HCT116 (cell line): ENCODE data around the gene OR10H4. TPM values are rescaled to one million over a fixed set of nuclear protein-coding genes. Genes with fewer than 3 reads are reported as not detected.

Experiments used
- ATAC-seq: fragments of 200-7000 bp; cut with Tn5 transposase; 2 replicates; pipeline ENCODE4 v1.9.1; 2020; ENCODE audit warnings: mild to moderate bottlenecking, moderate library complexity
- BruUV-seq: library from RNA; stranded (reverse); fragments of 400-500 nt; replicated peaks from 2 replicates; lab custom pipeline; 2021; lab: Mats Ljungman, UMichigan
- CTCF ChIA-PET: fragments of 300-600 bp; sonication (Branson Sonifier 250); formaldehyde crosslinking; loops from one replicate; lab custom pipeline; 2021; ENCODE audit warnings: antibody characterized with exemption; lab: Charles Lee
- POLR2A ChIA-PET: fragments of 300-600, 350-600 bp; sonication (Branson Sonifier 250); formaldehyde crosslinking; loops from one replicate; lab custom pipeline; 2021; ENCODE audit warnings: antibody characterized with exemption; lab: Charles Lee
- RAD21 ChIA-PET, 2 experiments: fragments of 300-600 bp; sonication (Branson Sonifier 250); formaldehyde crosslinking; loops; one replicate each; lab custom pipeline; 2023; ENCODE audit warnings: low total read pairs in 2 of 2; ENCODE audit not compliant: uncharacterized antibody in 2 of 2, unreplicated experiment in 2 of 2, low non-redundant PET in 1 of 2; lab: Charles Lee
- DNase-seq: peaks from one replicate; pipeline ENCODE4 v3.0.0-alpha.2; 2010; ENCODE audit warnings: low read depth, low spot score
- H2AFZ ChIP-seq: fragments of 200-600 bp; shearing (Covaris generic), sonication (generic); 2 replicates; pipeline ENCODE4 v1.6.1; 2017; ENCODE audit warnings: low read depth, mixed run types, mixed read lengths, antibody characterized with exemption, low read length; ENCODE audit not compliant: poor library complexity, severe bottlenecking
- H3K27ac ChIP-seq: 2 replicates; pipeline ENCODE4 v1.5.1; 2012; ENCODE audit warnings: low read depth, low read length
- H3K27me3 ChIP-seq: fragments of 200-600 bp; sonication (generic); 2 replicates; pipeline ENCODE4 v1.6.1; 2016; ENCODE audit warnings: mixed run types, low read length, mixed read lengths; ENCODE audit not compliant: insufficient read depth
- H3K36me3 ChIP-seq, 2 experiments: fragments of 200-500 bp in 1 of 2; fragments of 200-600 bp in 1 of 2; sonication (Bioruptor generic) in 1 of 2; sonication (generic) in 1 of 2; 2 replicates each; pipeline versions ENCODE4 v1.5.1 to v1.6.1; 2014 to 2016; ENCODE audit warnings: low read length in 2 of 2, inconsistent platforms in 1 of 2, mixed read lengths in 1 of 2, mixed run types in 1 of 2; ENCODE audit not compliant: insufficient read depth in 2 of 2, control insufficient read depth in 1 of 2
- H3K4me1 ChIP-seq, 2 experiments: fragments of 200-600 bp in 1 of 2; sonication (generic) in 1 of 2; 2 replicates each; pipeline versions ENCODE4 v1.5.1 to v1.6.1; 2012 to 2017; ENCODE audit warnings: low read length in 2 of 2, inconsistent platforms in 1 of 2, mild to moderate bottlenecking in 1 of 2, mixed read lengths in 1 of 2, mixed run types in 1 of 2, moderate library complexity in 1 of 2; ENCODE audit not compliant: insufficient read depth in 2 of 2, control insufficient read depth in 1 of 2
- H3K4me2 ChIP-seq: fragments of 200-600 bp; sonication (generic); 2 replicates; pipeline ENCODE4 v1.6.1; 2017; ENCODE audit warnings: mixed run types, low read length, mixed read lengths
- H3K4me3 ChIP-seq, 2 experiments: fragments of 200-600 bp in 1 of 2; sonication (generic) in 1 of 2; replicated peaks in 1 of 2; 2 replicates each; pipeline ENCODE4 v1.5.1; 2011 to 2016; ENCODE audit warnings: low read length in 2 of 2, control low read depth in 1 of 2, low read depth in 1 of 2, mild to moderate bottlenecking in 1 of 2, mixed read lengths in 1 of 2, mixed run types in 1 of 2
- H3K79me2 ChIP-seq: fragments of 200-600 bp; sonication (generic); 2 replicates; pipeline ENCODE4 v1.6.1; 2017; ENCODE audit warnings: mild to moderate bottlenecking, mixed run types, low read length, moderate library complexity, mixed read lengths; ENCODE audit not compliant: insufficient read depth
- H3K9ac ChIP-seq: fragments of 200-600 bp; sonication (generic); 2 replicates; pipeline ENCODE4 v1.6.1; 2016; ENCODE audit warnings: low read length, mixed read lengths
- H3K9me2 ChIP-seq: fragments of 200-600 bp; sonication (generic), shearing (Covaris generic); 2 replicates; pipeline ENCODE4 v1.6.1; 2017; ENCODE audit warnings: mixed run types, mild to moderate bottlenecking, moderate library complexity; ENCODE audit not compliant: insufficient read depth
- H3K9me3 ChIP-seq, 2 experiments: fragments of 200-500 bp in 1 of 2; fragments of 200-600 bp in 1 of 2; sonication (Bioruptor generic) in 1 of 2; sonication (generic) in 1 of 2; 2 replicates each; pipeline ENCODE4 v1.6.1; 2014 to 2017; ENCODE audit warnings: low read length in 2 of 2, mixed read lengths in 2 of 2, inconsistent platforms in 1 of 2, low read depth in 1 of 2, mild to moderate bottlenecking in 1 of 2, mixed run types in 1 of 2, moderate library complexity in 1 of 2; ENCODE audit not compliant: control insufficient read depth in 1 of 2, insufficient read depth in 1 of 2
- H4K20me1 ChIP-seq: fragments of 200-600 bp; sonication (generic), shearing (Covaris generic); 2 replicates; pipeline ENCODE4 v1.6.1; 2017; ENCODE audit warnings: mixed run types, mild to moderate bottlenecking, moderate library complexity; ENCODE audit not compliant: insufficient read depth
- ATF3 ChIP-seq: IDR thresholded peaks from 2 replicates; pipeline ENCODE4 v1.6.1; 2012
- CBX3 ChIP-seq: IDR thresholded peaks from 2 replicates; pipeline ENCODE4 v1.6.1; 2012; ENCODE audit warnings: low read depth
- CEBPB ChIP-seq: IDR thresholded peaks from 2 replicates; pipeline ENCODE4 v1.6.1; 2012; ENCODE audit warnings: low read depth
- CTCF ChIP-seq, 3 experiments: fragments of 200-600 bp in 1 of 3; sonication (generic) in 1 of 3; IDR thresholded peaks in 2 of 3; conservative IDR thresholded peaks in 1 of 3; 2 replicates each; pipeline ENCODE4 v1.5.1; 2012 to 2017; ENCODE audit warnings: low read depth in 2 of 3, low read length in 2 of 3, antibody characterized with exemption in 1 of 3, borderline replicate concordance in 1 of 3, control low read depth in 1 of 3, mild to moderate bottlenecking in 1 of 3, mixed read lengths in 1 of 3, mixed run types in 1 of 3, moderate library complexity in 1 of 3; ENCODE audit not compliant: insufficient read depth in 1 of 3
- EGR1 ChIP-seq: IDR thresholded peaks from 2 replicates; pipeline ENCODE4 v1.6.1; 2012; ENCODE audit warnings: low read depth
- ELF1 ChIP-seq: IDR thresholded peaks from 2 replicates; pipeline ENCODE4 v1.6.1; 2012; ENCODE audit warnings: low read depth, borderline replicate concordance
- EZH2phosphoT487 ChIP-seq: fragments of 200-600 bp; IDR thresholded peaks from 2 replicates; pipeline ENCODE4 v1.6.1; 2018; ENCODE audit warnings: antibody characterized with exemption, borderline replicate concordance
- FOSL1 ChIP-seq: IDR thresholded peaks from 2 replicates; pipeline ENCODE4 v1.6.1; 2012; ENCODE audit warnings: low read depth
- JUND ChIP-seq: IDR thresholded peaks from 2 replicates; pipeline ENCODE4 v1.6.1; 2012
- MAX ChIP-seq: IDR thresholded peaks from 2 replicates; pipeline ENCODE4 v1.6.1; 2012
- RAD21 ChIP-seq: IDR thresholded peaks from 2 replicates; pipeline ENCODE4 v1.6.1; 2012; ENCODE audit warnings: low read depth, mild to moderate bottlenecking
- REST ChIP-seq: IDR thresholded peaks from 2 replicates; pipeline ENCODE4 v1.6.1; 2012; ENCODE audit warnings: low read depth
- SIN3A ChIP-seq: IDR thresholded peaks from 2 replicates; pipeline ENCODE4 v1.6.1; 2012; ENCODE audit warnings: low read depth
- SP1 ChIP-seq: IDR thresholded peaks from 2 replicates; pipeline ENCODE4 v1.6.1; 2012; ENCODE audit warnings: low read depth
- SRF ChIP-seq: IDR thresholded peaks from 2 replicates; pipeline ENCODE4 v1.6.1; 2012; ENCODE audit warnings: low read depth
- TCF7L2 ChIP-seq: IDR thresholded peaks from 2 replicates; pipeline ENCODE4 v1.7.0; 2011; ENCODE audit warnings: borderline replicate concordance, inconsistent platforms; ENCODE audit not compliant: insufficient read depth, insufficient read length; ENCODE audit errors: extremely low read depth
- ZBTB33 ChIP-seq: IDR thresholded peaks from 2 replicates; pipeline ENCODE4 v1.6.1; 2011; ENCODE audit warnings: mild to moderate bottlenecking, low read length, moderate library complexity; ENCODE audit not compliant: insufficient replicate concordance; ENCODE audit errors: extremely low read depth
- ZFX ChIP-seq: fragments of 450-650 bp; IDR thresholded peaks from 2 replicates; pipeline ENCODE4 v1.6.1; 2017
- ZNF274 ChIP-seq: fragments of 200-500 bp; sonication (Bioruptor generic); IDR thresholded peaks from 2 replicates; pipeline ENCODE4 v1.6.1; 2014; ENCODE audit warnings: mild to moderate bottlenecking, low read depth, low read length, inconsistent platforms
- intact Hi-C: fragments of 100-400 bp; cut with micrococcal nuclease; formaldehyde crosslinking; loops from 2 replicates; pipeline ENCODE4 v1.10.0; 2022
- total RNA-seq: library from RNA; stranded (reverse); gene quantifications from one replicate; pipeline ENCODE4 v1.2.1, GENCODE V29; 2021; ENCODE audit not compliant: unreplicated experiment

OR10H4 gene
- total RNA-seq, 1 experiment from 2014 or later, result not detected

- no peak for ATAC-seq
- no peaks in the 10 kb centered on the region for H3K79me2 ChIP-seq
- no peaks in the 10 kb centered on the region for H3K36me3 ChIP-seq
- peaks cover 7 to 15% of the 10 kb centered on the region in 2 experiments; a peak in 2 of 4 replicates for H3K4me1 ChIP-seq
- RAD21 ChIA-PET, result no interaction called here
- TF ChIP-seq CBX3 (no peak), ZNF274 (no peak), TCF7L2 (no peak), CTCF (IDR thresholded peaks at IDR 0.05 in 2 of 3, conservative IDR thresholded peaks at IDR 0.05 in 1 of 3; ENCODE audit: borderline replicate concordance in 1 of 3, insufficient read depth in 1 of 3, low read depth in 2 of 3, low read length in 2 of 3) (no peak), MAX (no peak), EZH2phosphoT487 (no peak), SRF (no peak), EGR1 (no peak), RAD21 (no peak), FOSL1 (no peak), SIN3A (no peak), SP1 (no peak), REST (no peak), ATF3 (no peak), ZFX (no peak), ZBTB33 (no peak), ELF1 (no peak), CEBPB (no peak), JUND (no peak)
- H3K4me3 ChIP-seq, result no peak overlapping the region
- DNase-seq, result no peak
- POLR2A ChIA-PET, result no interaction called here
- intact Hi-C loops, result no loop called here
- no peak overlapping the region for H3K9ac ChIP-seq
- CTCF ChIA-PET, result no interaction called here
- no peak overlapping the region for H3K4me2 ChIP-seq
- peaks cover 7% of the 10 kb centered on the region for H3K27me3 ChIP-seq
- no peak overlapping the region for H2AFZ ChIP-seq
- no peaks in the 10 kb centered on the region for H3K9me2 ChIP-seq
- no peak overlapping the region for H3K27ac ChIP-seq
- H3K9me3 ChIP-seq, result no peaks in the 10 kb centered on the region
- no peaks in the 10 kb centered on the region for H4K20me1 ChIP-seq
- no TSS peak for BruUV-seq
These were observed 30.5 kb downstream of the OR10H4 start for GRCh38 chr19:15979293-15979692.
